ENCODE results near the gene DNAJB6.

DNA sequence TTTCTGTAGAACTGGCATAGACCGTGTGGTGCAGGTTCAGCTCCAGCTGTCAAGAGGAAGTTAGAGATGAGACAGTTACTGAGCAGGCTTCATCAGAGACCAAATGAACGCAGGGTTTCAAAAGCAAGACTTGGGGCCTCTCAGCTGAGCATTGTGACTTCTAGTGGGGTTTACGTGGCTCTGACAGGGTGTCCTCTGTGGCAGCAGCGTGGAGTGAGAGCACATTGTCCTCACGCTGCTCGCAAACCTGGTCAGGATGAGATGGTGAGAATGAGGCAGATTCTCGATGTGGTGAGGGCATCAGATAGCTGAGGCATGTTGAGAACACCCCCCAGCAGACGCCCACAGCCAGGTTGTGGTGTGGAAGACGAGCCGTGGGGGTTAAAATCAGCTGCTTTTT is 126.0 kb downstream of the DNAJB6 start:
- TF ChIP-seq, protein P1, sequence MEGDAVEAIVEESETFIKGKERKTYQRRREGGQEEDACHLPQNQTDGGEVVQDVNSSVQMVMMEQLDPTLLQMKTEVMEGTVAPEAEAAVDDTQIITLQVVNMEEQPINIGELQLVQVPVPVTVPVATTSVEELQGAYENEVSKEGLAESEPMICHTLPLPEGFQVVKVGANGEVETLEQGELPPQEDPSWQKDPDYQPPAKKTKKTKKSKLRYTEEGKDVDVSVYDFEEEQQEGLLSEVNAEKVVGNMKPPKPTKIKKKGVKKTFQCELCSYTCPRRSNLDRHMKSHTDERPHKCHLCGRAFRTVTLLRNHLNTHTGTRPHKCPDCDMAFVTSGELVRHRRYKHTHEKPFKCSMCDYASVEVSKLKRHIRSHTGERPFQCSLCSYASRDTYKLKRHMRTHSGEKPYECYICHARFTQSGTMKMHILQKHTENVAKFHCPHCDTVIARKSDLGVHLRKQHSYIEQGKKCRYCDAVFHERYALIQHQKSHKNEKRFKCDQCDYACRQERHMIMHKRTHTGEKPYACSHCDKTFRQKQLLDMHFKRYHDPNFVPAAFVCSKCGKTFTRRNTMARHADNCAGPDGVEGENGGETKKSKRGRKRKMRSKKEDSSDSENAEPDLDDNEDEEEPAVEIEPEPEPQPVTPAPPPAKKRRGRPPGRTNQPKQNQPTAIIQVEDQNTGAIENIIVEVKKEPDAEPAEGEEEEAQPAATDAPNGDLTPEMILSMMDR (IDR thresholded peaks at IDR 0.05; ENCODE audit: insufficient read depth, low read length, poor library complexity, severe bottlenecking): no peak
- no peak for TF ChIP-seq EZH2phosphoT487 (conservative IDR thresholded peaks at IDR 0.05; ENCODE audit: low read length)
